GM12878 (cell line): ENCODE measurements around the gene TBX10. TPM values are rescaled to one million over a fixed set of nuclear protein-coding genes. Genes with fewer than 3 reads are reported as not detected.

ENCODE experiments used
- ATAC-seq: fragments of 200-7000 bp; cut with Tn5 transposase; 3 replicates; pipeline ENCODE4 v1.9.1; 2020; ENCODE audit warnings: mild to moderate bottlenecking, moderate library complexity
- BruUV-seq: library from RNA; stranded (reverse); fragments of 400-500 nt; replicated peaks from 2 replicates; lab custom pipeline; 2021; lab: Mats Ljungman, UMichigan
- CTCF ChIA-PET: fragments of 300-600 bp; sonication (Branson Sonifier 250); formaldehyde crosslinking; extraction: SDS; loops from one replicate; lab custom pipeline; 2021; ENCODE audit warnings: inconsistent platforms; lab: Yijun Ruan, JAX
- POLR2A ChIA-PET: fragments of 350-600 bp; formaldehyde crosslinking; extraction: SDS; loops from one replicate; lab custom pipeline; 2021; ENCODE audit warnings: inconsistent platforms; lab: Charles Lee
- RAD21 ChIA-PET: fragments of 300-600 bp; sonication (Branson Sonifier 250); formaldehyde crosslinking; loops from one replicate; lab custom pipeline; 2023; ENCODE audit warnings: antibody characterized with exemption; ENCODE audit not compliant: unreplicated experiment; lab: Charles Lee
- SMC1A ChIA-PET: fragments of 300-600 bp; sonication (Branson Sonifier 250); formaldehyde crosslinking; loops from one replicate; lab custom pipeline; 2023; ENCODE audit not compliant: unreplicated experiment, uncharacterized antibody; lab: Charles Lee
- DNase-seq: peaks from one replicate; pipeline ENCODE4 v3.0.0-alpha.2; 2011; ENCODE audit warnings: low read depth, low spot score
- FAIRE-seq: peaks from 3 replicates; lab custom pipeline; 2011; peaks lifted over from hg19 to GRCh38; lab: Jason Lieb, UNC
- H2AFZ ChIP-seq: 2 replicates; pipeline ENCODE4 v1.6.0; 2011; ENCODE audit warnings: low read depth, low read length, control low read depth; ENCODE audit not compliant: control insufficient read depth
- H3K27ac ChIP-seq: 2 replicates; pipeline ENCODE4 v1.5.1; 2011; ENCODE audit warnings: control low read depth; ENCODE audit not compliant: control insufficient read depth, insufficient read depth
- H3K27me3 ChIP-seq, 2 experiments: replicated peaks in 1 of 2; 2 replicates each; pipeline versions ENCODE4 v1.6.0 to v1.6.1; 2011; ENCODE audit warnings: low read length in 1 of 2; ENCODE audit not compliant: control insufficient read depth in 2 of 2, insufficient read depth in 2 of 2
- H3K36me3 ChIP-seq, 2 experiments: 2 replicates each; pipeline ENCODE4 v1.5.1; 2011; ENCODE audit warnings: low read length in 1 of 2; ENCODE audit not compliant: control insufficient read depth in 2 of 2, insufficient read depth in 2 of 2
- H3K4me1 ChIP-seq: 2 replicates; pipeline ENCODE4 v1.6.1; 2011; ENCODE audit warnings: mild to moderate bottlenecking, low read length, moderate library complexity, mixed read lengths; ENCODE audit not compliant: control insufficient read depth, insufficient read depth
- H3K4me2 ChIP-seq: 2 replicates; pipeline ENCODE4 v1.6.0; 2011; ENCODE audit warnings: control low read depth; ENCODE audit not compliant: control insufficient read depth, insufficient read depth
- H3K4me3 ChIP-seq: fragments of 200-600 bp; sonication (generic); 2 replicates; pipeline ENCODE4 v1.5.1; 2016
- H3K79me2 ChIP-seq: 2 replicates; pipeline ENCODE4 v1.6.0; 2011; ENCODE audit warnings: low read length; ENCODE audit not compliant: control insufficient read depth, insufficient read depth
- H3K9ac ChIP-seq: 2 replicates; pipeline ENCODE4 v1.8.0; 2011; ENCODE audit warnings: low read length, control low read depth, mixed read lengths; ENCODE audit not compliant: control insufficient read depth, insufficient read depth
- H3K9me3 ChIP-seq: replicated peaks from 3 replicates; pipeline ENCODE4 v1.5.1; 2011; ENCODE audit warnings: mild to moderate bottlenecking, low read length; ENCODE audit not compliant: control insufficient read depth, insufficient read depth
- H4K20me1 ChIP-seq: 2 replicates; pipeline ENCODE4 v1.6.0; 2011; ENCODE audit not compliant: control insufficient read depth, insufficient read depth
- BACH1 ChIP-seq: fragments of 450-650 bp; IDR thresholded peaks from 2 replicates; pipeline ENCODE4 v1.6.1; 2017; ENCODE audit warnings: mild to moderate bottlenecking, borderline replicate concordance
- CHD2 ChIP-seq: IDR thresholded peaks from 2 replicates; pipeline ENCODE4 v1.6.1; 2011; ENCODE audit warnings: low read depth, low read length, improper control_type of control experiment, borderline replicate concordance
- FOXM1 ChIP-seq: IDR thresholded peaks from 2 replicates; pipeline ENCODE4 v1.6.1; 2012; ENCODE audit warnings: low read depth, mild to moderate bottlenecking, inconsistent platforms, low read length, moderate library complexity
- JUND ChIP-seq: IDR thresholded peaks from 2 replicates; pipeline ENCODE4 v1.6.1; 2012; ENCODE audit warnings: low read depth, mild to moderate bottlenecking, low read length, improper control_type of control experiment, moderate library complexity
- POLR2AphosphoS5 ChIP-seq: IDR thresholded peaks from 2 replicates; pipeline ENCODE4 v1.6.1; 2011; ENCODE audit warnings: mild to moderate bottlenecking, low read length, inconsistent platforms
- POU2F2 ChIP-seq: IDR thresholded peaks from 3 replicates; pipeline ENCODE4 v1.6.1; 2011; ENCODE audit warnings: low read depth, mild to moderate bottlenecking, low read length, borderline replicate concordance
- RCOR1 ChIP-seq: conservative IDR thresholded peaks from 2 replicates; pipeline ENCODE4 v1.6.1; 2012; ENCODE audit warnings: low read depth, low read length, improper control_type of control experiment
- SIN3A ChIP-seq: IDR thresholded peaks from 2 replicates; pipeline ENCODE4 v1.6.1; 2012; ENCODE audit warnings: low read depth, low read length, improper control_type of control experiment
- SUPT20H ChIP-seq: IDR thresholded peaks from 2 replicates; pipeline ENCODE4 v1.6.1; 2011; ENCODE audit warnings: low read depth, mild to moderate bottlenecking, low read length, moderate library complexity, borderline replicate concordance; ENCODE audit not compliant: control insufficient read depth
- SUZ12 ChIP-seq: fragments of 200-600 bp; sonication (generic); IDR thresholded peaks from one replicate; pipeline ENCODE4 v1.6.1; 2018; ENCODE audit warnings: antibody characterized with exemption, mild to moderate bottlenecking; ENCODE audit not compliant: unreplicated experiment
- ZBED1 ChIP-seq: IDR thresholded peaks from 2 replicates; pipeline ENCODE4 v1.6.1; 2016; ENCODE audit warnings: borderline replicate concordance
- WGBS: methylation state at CpG from one replicate; pipeline ENCODE4 v1.1.6; 2016; ENCODE audit warnings: low lambda C conversion rate; ENCODE audit not compliant: insufficient replicate concordance, insufficient coverage; ENCODE audit errors: missing lambda C conversion rate; 5-methylcytosine and 5-hydroxymethylcytosine counted together
- in situ Hi-C: fragments of 300-500 bp; cut with MboI; formaldehyde crosslinking; loops from 9 replicates; pipeline ENCODE4 v1.14.3; 2018; ENCODE audit warnings: mixed read lengths
- intact Hi-C: fragments of 100-400 bp; cut with micrococcal nuclease; formaldehyde crosslinking; loops from one replicate; pipeline ENCODE4 v1.14.2; 2022; ENCODE audit not compliant: unreplicated experiment
- polyA plus RNA-seq, 11 experiments: library from polyadenylated mRNA; depleted of rRNA in 4 of 11; unstranded in 6 of 11; stranded (reverse) in 5 of 11; fragments of >200 nt; fragmentation: Nextera tagmentation in 4 of 11; fragmentation: Illumina TruSeq in 1 of 11; extraction: Ambion mirVana in 4 of 11; extraction: Trizol in 1 of 11; gene quantifications; 1 replicate in 1 of 11; 2 replicates in 10 of 11; pipeline versions ENCODE4 v1.2.1 to v1.2.3, GENCODE V29; 2011 to 2016; ENCODE audit warnings: inconsistent platforms in 2 of 11, missing spikeins in 2 of 11, low read depth in 1 of 11
- total RNA-seq, 4 experiments: library from RNA; depleted of rRNA in 3 of 4; stranded (reverse); fragments of >200 nt in 3 of 4; fragmentation: Illumina TruSeq in 1 of 4; extraction: Trizol in 1 of 4; gene quantifications; 2 replicates each; pipeline versions ENCODE4 v1.2.1 to v1.2.3, GENCODE V29; 2013 to 2021
- TF ChIP-seq, protein P1 (sequence below): fragments of 450-650 bp; IDR thresholded peaks from 2 replicates; pipeline ENCODE4 v1.6.1; 2017; ENCODE audit warnings: antibody characterized with exemption, mild to moderate bottlenecking, moderate library complexity
- TF ChIP-seq, protein P2 (sequence below): fragments of 450-650 bp; IDR thresholded peaks from 2 replicates; pipeline ENCODE4 v1.6.1; 2017; ENCODE audit warnings: low read depth, mild to moderate bottlenecking, moderate library complexity
- TF ChIP-seq, protein P3 (sequence below): IDR thresholded peaks from 2 replicates; pipeline ENCODE4 v1.6.1; 2012; ENCODE audit warnings: improper control_type of control experiment, low read depth, low read length; ENCODE audit not compliant: insufficient replicate concordance

TBX10 gene
- total and polyA plus RNA-seq, 10 of the 15 experiments (the other 5 are each of a cell fraction or from before 2014, with no cell fraction given): 0.10 to 0.44 (median 0.20) TPM; not detected in 4

DNA sequence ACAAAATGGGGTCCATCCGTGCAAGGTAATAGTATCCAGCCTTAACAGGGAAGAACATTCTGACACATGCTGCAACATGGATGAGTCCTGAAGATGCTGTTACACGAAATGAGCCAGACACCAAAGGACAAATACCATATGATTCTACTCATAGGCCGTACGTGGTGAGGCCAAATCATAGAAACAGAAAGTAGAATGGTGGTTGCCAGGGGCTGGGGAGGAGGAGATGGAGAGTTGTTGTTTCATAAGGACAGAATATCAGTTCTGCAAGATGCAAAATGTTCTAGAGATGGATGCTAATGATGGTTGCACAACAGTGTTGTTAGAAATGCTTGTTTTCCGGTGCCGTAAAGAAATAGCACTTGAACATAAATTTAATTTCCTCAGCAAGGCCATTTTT lies 2.6 kb downstream of the TBX10 start (continued):
- TF ChIP-seq POU2F2 (no peak), SIN3A (no peak), SUZ12 (no peak), CHD2 (no peak), FOXM1 (no peak), SUPT20H (no peak), JUND (no peak), RCOR1 (no peak), POLR2AphosphoS5 (no peak), BACH1 (no peak)

DNA sequence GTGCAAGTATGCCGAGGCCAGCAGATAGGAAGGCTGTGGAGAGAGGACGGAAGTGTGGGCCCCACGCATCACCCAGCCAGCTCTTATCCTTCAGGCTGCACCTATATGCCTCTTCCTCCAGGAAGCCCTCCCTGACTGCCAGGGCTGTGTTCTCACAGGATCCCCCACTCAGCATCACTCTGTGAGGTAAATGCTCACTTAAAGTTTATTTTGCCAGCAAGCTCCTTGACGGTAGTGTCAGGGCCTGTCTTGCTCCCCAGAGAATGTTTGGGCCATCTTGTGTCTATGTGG lies 4.4 kb downstream of the TBX10 start:
- Histone ChIP-seq H3K36me3 (no peaks in the 10 kb centered on the region), H3K27me3 (no peaks in the 10 kb centered on the region; a peak in 1 of 4 replicates), H3K4me1 (peaks cover 13% of the 10 kb centered on the region), H3K79me2 (no peaks in the 10 kb centered on the region), H3K27ac (no peak overlapping the region), H3K9ac (no peak overlapping the region), H4K20me1 (no peaks in the 10 kb centered on the region), H2AFZ (no peak overlapping the region), H3K9me3 (no peaks in the 10 kb centered on the region), H3K4me3 (no peak overlapping the region), H3K4me2 (no peak overlapping the region)
- WGBS: 80% methylated on average over 4 of the region's 4 CpGs
- ChIA-PET POLR2A (interaction anchor here (0.7 to 1.0 kb wide), 3 partner anchors 8 to 363 kb away, joined by 3 to 5 read pairs (median 3); no protein-coding TSS in a partner anchor), SMC1A (interaction anchor here (1.7 kb wide), 1 partner anchor 11 kb away, joined by 6 read pairs; no protein-coding TSS in a partner anchor), CTCF (interaction anchor here (1.1 to 2.0 kb wide), 3 partner anchors 15 to 53 kb away, joined by 3 to 21 read pairs (median 3); partner anchors contain the start of gene ACY3), RAD21 (interaction anchor here (1.5 kb wide), 1 partner anchor 21 kb away, joined by 4 read pairs; no protein-coding TSS in a partner anchor)
- ATAC-seq: no peak
- in situ Hi-C loops (no loop called here), intact Hi-C loops (no loop called here)
- no peak for FAIRE-seq
- no peak for DNase-seq
- no TSS peak for BruUV-seq
- TF ChIP-seq, protein P1, sequence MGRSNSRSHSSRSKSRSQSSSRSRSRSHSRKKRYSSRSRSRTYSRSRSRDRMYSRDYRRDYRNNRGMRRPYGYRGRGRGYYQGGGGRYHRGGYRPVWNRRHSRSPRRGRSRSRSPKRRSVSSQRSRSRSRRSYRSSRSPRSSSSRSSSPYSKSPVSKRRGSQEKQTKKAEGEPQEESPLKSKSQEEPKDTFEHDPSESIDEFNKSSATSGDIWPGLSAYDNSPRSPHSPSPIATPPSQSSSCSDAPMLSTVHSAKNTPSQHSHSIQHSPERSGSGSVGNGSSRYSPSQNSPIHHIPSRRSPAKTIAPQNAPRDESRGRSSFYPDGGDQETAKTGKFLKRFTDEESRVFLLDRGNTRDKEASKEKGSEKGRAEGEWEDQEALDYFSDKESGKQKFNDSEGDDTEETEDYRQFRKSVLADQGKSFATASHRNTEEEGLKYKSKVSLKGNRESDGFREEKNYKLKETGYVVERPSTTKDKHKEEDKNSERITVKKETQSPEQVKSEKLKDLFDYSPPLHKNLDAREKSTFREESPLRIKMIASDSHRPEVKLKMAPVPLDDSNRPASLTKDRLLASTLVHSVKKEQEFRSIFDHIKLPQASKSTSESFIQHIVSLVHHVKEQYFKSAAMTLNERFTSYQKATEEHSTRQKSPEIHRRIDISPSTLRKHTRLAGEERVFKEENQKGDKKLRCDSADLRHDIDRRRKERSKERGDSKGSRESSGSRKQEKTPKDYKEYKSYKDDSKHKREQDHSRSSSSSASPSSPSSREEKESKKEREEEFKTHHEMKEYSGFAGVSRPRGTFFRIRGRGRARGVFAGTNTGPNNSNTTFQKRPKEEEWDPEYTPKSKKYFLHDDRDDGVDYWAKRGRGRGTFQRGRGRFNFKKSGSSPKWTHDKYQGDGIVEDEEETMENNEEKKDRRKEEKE: no peak
- TF ChIP-seq, protein P2, sequence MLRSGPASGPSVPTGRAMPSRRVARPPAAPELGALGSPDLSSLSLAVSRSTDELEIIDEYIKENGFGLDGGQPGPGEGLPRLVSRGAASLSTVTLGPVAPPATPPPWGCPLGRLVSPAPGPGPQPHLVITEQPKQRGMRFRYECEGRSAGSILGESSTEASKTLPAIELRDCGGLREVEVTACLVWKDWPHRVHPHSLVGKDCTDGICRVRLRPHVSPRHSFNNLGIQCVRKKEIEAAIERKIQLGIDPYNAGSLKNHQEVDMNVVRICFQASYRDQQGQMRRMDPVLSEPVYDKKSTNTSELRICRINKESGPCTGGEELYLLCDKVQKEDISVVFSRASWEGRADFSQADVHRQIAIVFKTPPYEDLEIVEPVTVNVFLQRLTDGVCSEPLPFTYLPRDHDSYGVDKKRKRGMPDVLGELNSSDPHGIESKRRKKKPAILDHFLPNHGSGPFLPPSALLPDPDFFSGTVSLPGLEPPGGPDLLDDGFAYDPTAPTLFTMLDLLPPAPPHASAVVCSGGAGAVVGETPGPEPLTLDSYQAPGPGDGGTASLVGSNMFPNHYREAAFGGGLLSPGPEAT: no peak
- TF ChIP-seq, protein P3, sequence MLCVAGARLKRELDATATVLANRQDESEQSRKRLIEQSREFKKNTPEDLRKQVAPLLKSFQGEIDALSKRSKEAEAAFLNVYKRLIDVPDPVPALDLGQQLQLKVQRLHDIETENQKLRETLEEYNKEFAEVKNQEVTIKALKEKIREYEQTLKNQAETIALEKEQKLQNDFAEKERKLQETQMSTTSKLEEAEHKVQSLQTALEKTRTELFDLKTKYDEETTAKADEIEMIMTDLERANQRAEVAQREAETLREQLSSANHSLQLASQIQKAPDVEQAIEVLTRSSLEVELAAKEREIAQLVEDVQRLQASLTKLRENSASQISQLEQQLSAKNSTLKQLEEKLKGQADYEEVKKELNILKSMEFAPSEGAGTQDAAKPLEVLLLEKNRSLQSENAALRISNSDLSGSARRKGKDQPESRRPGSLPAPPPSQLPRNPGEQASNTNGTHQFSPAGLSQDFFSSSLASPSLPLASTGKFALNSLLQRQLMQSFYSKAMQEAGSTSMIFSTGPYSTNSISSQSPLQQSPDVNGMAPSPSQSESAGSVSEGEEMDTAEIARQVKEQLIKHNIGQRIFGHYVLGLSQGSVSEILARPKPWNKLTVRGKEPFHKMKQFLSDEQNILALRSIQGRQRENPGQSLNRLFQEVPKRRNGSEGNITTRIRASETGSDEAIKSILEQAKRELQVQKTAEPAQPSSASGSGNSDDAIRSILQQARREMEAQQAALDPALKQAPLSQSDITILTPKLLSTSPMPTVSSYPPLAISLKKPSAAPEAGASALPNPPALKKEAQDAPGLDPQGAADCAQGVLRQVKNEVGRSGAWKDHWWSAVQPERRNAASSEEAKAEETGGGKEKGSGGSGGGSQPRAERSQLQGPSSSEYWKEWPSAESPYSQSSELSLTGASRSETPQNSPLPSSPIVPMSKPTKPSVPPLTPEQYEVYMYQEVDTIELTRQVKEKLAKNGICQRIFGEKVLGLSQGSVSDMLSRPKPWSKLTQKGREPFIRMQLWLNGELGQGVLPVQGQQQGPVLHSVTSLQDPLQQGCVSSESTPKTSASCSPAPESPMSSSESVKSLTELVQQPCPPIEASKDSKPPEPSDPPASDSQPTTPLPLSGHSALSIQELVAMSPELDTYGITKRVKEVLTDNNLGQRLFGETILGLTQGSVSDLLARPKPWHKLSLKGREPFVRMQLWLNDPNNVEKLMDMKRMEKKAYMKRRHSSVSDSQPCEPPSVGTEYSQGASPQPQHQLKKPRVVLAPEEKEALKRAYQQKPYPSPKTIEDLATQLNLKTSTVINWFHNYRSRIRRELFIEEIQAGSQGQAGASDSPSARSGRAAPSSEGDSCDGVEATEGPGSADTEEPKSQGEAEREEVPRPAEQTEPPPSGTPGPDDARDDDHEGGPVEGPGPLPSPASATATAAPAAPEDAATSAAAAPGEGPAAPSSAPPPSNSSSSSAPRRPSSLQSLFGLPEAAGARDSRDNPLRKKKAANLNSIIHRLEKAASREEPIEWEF: no peak
- no peak for TF ChIP-seq ZBED1
